Panc1 (cell line): ENCODE data around the gene THADA.

Experiments
- CTCF ChIP-seq: fragments of 450-650 bp; IDR thresholded peaks from 2 replicates; pipeline ENCODE4 v1.5.1; 2017; ENCODE audit warnings: mild to moderate bottlenecking
- POLR2AphosphoS5 ChIP-seq: IDR thresholded peaks from 2 replicates; pipeline ENCODE4 v1.6.1; 2012; ENCODE audit warnings: mild to moderate bottlenecking, low read depth, low read length, moderate library complexity
- REST ChIP-seq, 2 experiments: IDR thresholded peaks; 2 replicates each; pipeline ENCODE4 v1.6.1; 2011 to 2012; ENCODE audit warnings: low read depth in 2 of 2, control low read depth in 1 of 2, low read length in 1 of 2, mild to moderate bottlenecking in 1 of 2, moderate library complexity in 1 of 2; ENCODE audit not compliant: insufficient read depth in 1 of 2
- TCF7L2 ChIP-seq: IDR thresholded peaks from 2 replicates; pipeline ENCODE4 v1.6.1; 2011; ENCODE audit warnings: mild to moderate bottlenecking, low read depth, low read length, inconsistent platforms

- TF ChIP-seq CTCF (no peak), POLR2AphosphoS5 (no peak), REST (IDR thresholded peaks at IDR 0.05; ENCODE audit: insufficient read depth in 1 of 2, low read depth in 2 of 2, low read length in 1 of 2) (no peak), TCF7L2 (no peak)
These were observed 38.6 kb downstream of the THADA start for GRCh38 chr2:43557196-43557595.
